Esophagus squamous epithelium (tissue), 5 donors: ENCODE data around the gene WNT9B. TPM values are rescaled to one million over a fixed set of nuclear protein-coding genes. Genes with fewer than 3 reads are reported as not detected.

Experiments used
- DNase-seq: peaks from one replicate; lab custom pipeline; 2025; lab: John Stamatoyannopoulos, UW
- H3K27ac ChIP-seq, 4 donors: fragments of 200-600 bp; sonication (generic); one replicate each; pipeline ENCODE4 v1.5.1; 2016 to 2019; ENCODE audit warnings: mild to moderate bottlenecking in 1 of 4
- H3K27me3 ChIP-seq, 4 donors: fragments of 200-600 bp; sonication (generic); 1 replicate in 3 of 4; 2 replicates in 1 of 4; pipeline versions ENCODE4 v1.5.1 to v1.6.0; 2017 to 2021; ENCODE audit warnings: antibody characterized with exemption in 1 of 4
- H3K36me3 ChIP-seq, 3 donors: fragments of 200-600 bp; sonication (generic); one replicate each; pipeline ENCODE4 v1.5.1; 2016 to 2019
- H3K4me1 ChIP-seq, 3 donors: fragments of 200-600 bp; sonication (generic); one replicate each; pipeline ENCODE4 v1.5.1; 2017 to 2019
- H3K4me3 ChIP-seq, 4 donors: fragments of 200-600 bp; sonication (generic); 1 replicate in 3 of 4; 2 replicates in 1 of 4; pipeline ENCODE4 v1.5.1; 2016 to 2019; ENCODE audit warnings: mild to moderate bottlenecking in 2 of 4, moderate library complexity in 1 of 4
- H3K9me3 ChIP-seq, 3 donors: fragments of 200-600 bp; sonication (generic); one replicate each; pipeline ENCODE4 v1.5.1; 2016 to 2019
- POLR2A ChIP-seq, 4 donors: fragments of 450-650 bp; IDR thresholded peaks; one replicate each; pipeline ENCODE4 v1.6.1; 2017; ENCODE audit warnings: antibody characterized with exemption in 4 of 4, mild to moderate bottlenecking in 4 of 4, moderate library complexity in 3 of 4
- WGBS, 2 donors: methylation state at CpG; one replicate each; pipeline ENCODE4 v1.1.5; 2018; 5-methylcytosine and 5-hydroxymethylcytosine counted together
- intact Hi-C: fragments of 100-400 bp; cut with DNase I; formaldehyde crosslinking; loops from one replicate; pipeline ENCODE4 v1.15.0; 2022
- total RNA-seq, 4 donors: library from RNA; depleted of rRNA; stranded (reverse); fragments of >200 nt; gene quantifications; one replicate each; pipeline ENCODE4 v1.1.0, GENCODE V29; 2016
- TF ChIP-seq, protein P1 (sequence below), 6 experiments: fragments of 450-650 bp in 4 of 6; fragments of 200-600 bp in 2 of 6; sonication (generic) in 2 of 6; IDR thresholded peaks; one replicate each; pipeline ENCODE4 v1.5.1; 2016 to 2019; ENCODE audit warnings: antibody characterized with exemption in 6 of 6, mild to moderate bottlenecking in 4 of 6, moderate library complexity in 4 of 6
- donor health status: DM: yes; HTN: yes; CAD: no.

Gene WNT9B
- total RNA-seq, 4 donors from 2014 or later: 0.19 to 0.26 TPM; not detected in 2

DNA sequence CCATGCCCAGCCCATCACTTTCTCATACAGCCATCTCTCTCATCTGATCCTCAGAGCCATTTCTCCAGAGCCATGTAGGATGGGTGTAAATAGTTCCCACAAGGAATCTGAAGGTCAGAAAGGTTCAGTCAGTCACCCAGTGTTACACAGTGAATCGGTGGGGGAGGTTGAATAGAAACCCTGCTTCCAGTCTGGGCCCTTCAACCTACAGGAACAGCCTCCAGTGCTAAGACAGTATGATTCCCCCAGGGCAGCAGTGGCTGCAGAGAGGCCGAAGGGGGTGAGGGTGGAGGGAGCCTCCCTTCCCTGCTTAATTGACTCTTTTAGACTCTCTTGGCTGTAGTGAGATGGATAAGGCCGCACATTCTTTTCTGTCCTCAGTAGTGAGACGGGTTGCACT, 3.6 kb downstream of the WNT9B start:
- H3K4me1 ChIP-seq: peaks cover 6 to 21% (median 12%) of the 10 kb centered on the region in 3 donors
- TF ChIP-seq POLR2A (IDR thresholded peaks at IDR 0.05): no peak
- DNase-seq: no peak
- H3K36me3 ChIP-seq: no peaks in the 10 kb centered on the region
- 52 to 83% methylated on average over 2 of the region's 4 CpGs for WGBS, 2 donors
- no peak overlapping the region for H3K4me3 ChIP-seq
- H3K27me3 ChIP-seq: peaks cover 0 to 64% (median 10%) of the 10 kb centered on the region in 4 donors
- H3K27ac ChIP-seq: no peak overlapping the region
- intact Hi-C loops: no loop called here
- no peaks in the 10 kb centered on the region for H3K9me3 ChIP-seq

DNA sequence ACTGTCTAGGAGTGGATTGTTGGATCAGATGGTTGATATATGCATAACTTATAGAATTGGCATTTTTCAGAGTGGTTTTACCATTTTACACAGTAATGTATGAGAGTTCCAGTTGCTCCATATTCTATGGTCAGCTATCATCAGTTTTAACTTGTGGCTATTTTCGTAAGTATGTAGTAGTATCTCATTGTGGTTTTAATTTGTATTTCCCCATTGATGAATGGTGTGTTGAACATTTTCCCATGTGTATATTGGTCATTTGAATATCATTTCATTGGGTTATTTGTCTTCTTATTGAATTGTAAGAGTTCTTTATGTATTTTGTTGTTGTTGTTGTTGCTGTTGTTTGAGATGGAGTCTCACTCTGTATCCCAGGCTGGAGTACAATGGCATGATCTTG, 6.2 kb downstream of the WNT9B start:
- no peaks in the 10 kb centered on the region for H3K36me3 ChIP-seq
- TF ChIP-seq POLR2A (IDR thresholded peaks at IDR 0.05): no peak
- TF ChIP-seq, protein P1, sequence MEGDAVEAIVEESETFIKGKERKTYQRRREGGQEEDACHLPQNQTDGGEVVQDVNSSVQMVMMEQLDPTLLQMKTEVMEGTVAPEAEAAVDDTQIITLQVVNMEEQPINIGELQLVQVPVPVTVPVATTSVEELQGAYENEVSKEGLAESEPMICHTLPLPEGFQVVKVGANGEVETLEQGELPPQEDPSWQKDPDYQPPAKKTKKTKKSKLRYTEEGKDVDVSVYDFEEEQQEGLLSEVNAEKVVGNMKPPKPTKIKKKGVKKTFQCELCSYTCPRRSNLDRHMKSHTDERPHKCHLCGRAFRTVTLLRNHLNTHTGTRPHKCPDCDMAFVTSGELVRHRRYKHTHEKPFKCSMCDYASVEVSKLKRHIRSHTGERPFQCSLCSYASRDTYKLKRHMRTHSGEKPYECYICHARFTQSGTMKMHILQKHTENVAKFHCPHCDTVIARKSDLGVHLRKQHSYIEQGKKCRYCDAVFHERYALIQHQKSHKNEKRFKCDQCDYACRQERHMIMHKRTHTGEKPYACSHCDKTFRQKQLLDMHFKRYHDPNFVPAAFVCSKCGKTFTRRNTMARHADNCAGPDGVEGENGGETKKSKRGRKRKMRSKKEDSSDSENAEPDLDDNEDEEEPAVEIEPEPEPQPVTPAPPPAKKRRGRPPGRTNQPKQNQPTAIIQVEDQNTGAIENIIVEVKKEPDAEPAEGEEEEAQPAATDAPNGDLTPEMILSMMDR (IDR thresholded peaks at IDR 0.05): no peak
- no peak for DNase-seq
- no peaks in the 10 kb centered on the region for H3K9me3 ChIP-seq
- H3K4me3 ChIP-seq: no peak overlapping the region
- peaks cover 0 to 46% (median 2%) of the 10 kb centered on the region in 4 donors for H3K27me3 ChIP-seq
- WGBS, 2 donors: 87 to 95% methylated on average over 1 of the region's 1 CpG
- intact Hi-C loops: no loop called here
- peaks cover 0 to 1% (median 0%) of the 10 kb centered on the region in 3 donors for H3K4me1 ChIP-seq
- no peak overlapping the region for H3K27ac ChIP-seq

DNA sequence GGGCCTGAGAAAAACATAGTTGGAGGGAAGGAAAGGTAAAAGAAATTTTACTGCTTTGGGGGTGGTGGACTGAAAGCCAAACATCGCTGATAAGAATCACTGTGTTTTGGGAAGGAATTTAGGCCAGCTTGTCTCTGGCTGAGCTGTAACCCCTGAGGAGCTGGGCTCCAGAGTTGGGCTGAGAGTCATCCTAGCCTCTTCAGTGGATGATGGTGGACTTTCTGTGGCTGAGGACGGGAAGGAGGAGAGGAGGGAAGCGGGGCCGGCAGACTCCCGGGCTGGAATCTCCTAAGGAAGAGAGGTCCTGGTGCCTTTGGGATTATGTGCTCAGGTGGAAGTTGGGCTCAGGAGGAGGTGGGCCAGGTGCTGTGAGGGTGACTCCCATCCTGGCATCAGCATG, 8.6 kb downstream of the WNT9B start:
- Histone ChIP-seq H3K4me1 (no peaks in the 10 kb centered on the region), H3K36me3 (no peaks in the 10 kb centered on the region), H3K9me3 (no peaks in the 10 kb centered on the region), H3K4me3 (no peak overlapping the region), H3K27ac (no peak overlapping the region), H3K27me3 (peaks cover 0 to 44% (median 0%) of the 10 kb centered on the region in 4 donors)
- 78 to 86% methylated on average over 5 of the region's 5 CpGs for WGBS, 2 donors
- intact Hi-C loops: no loop called here
- TF ChIP-seq, protein P1 (IDR thresholded peaks at IDR 0.05): no peak
- TF ChIP-seq POLR2A (IDR thresholded peaks at IDR 0.05): no peak
- DNase-seq: no peak

DNA sequence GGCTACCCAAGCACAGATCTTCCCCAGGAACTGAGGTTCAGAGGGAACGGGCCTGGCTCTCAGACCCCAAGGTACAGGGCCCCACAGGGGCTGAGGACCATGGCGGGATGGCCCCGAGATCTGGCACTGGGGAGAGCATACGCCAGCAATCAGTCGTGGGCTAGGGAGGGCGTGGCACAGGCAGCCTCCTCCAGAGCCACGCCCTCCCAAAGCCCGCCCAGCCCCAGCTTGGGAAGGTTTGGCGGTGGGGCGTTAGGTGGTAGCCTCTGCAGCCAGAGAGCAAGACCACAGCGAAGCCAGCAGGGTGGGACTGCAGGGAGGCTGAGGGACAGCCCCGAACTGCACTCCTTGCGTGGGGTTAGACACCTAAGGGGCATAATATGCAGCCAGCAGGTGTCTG, 11.6 kb downstream of the WNT9B start:
- TF ChIP-seq, protein P1 (IDR thresholded peaks at IDR 0.05): no peak
- no peak for TF ChIP-seq POLR2A (IDR thresholded peaks at IDR 0.05)
- 33% methylated on average over 5 of the region's 13 CpGs; no CpG with 5 or more reads in 1 of the 2 donors for WGBS, 2 donors
- Histone ChIP-seq H3K4me3 (no peak overlapping the region), H3K27me3 (peaks cover 0 to 38% (median 0%) of the 10 kb centered on the region in 4 donors), H3K27ac (no peak overlapping the region), H3K4me1 (no peaks in the 10 kb centered on the region), H3K9me3 (no peaks in the 10 kb centered on the region), H3K36me3 (no peaks in the 10 kb centered on the region)
- intact Hi-C loops: no loop called here
- DNase-seq: no peak

DNA sequence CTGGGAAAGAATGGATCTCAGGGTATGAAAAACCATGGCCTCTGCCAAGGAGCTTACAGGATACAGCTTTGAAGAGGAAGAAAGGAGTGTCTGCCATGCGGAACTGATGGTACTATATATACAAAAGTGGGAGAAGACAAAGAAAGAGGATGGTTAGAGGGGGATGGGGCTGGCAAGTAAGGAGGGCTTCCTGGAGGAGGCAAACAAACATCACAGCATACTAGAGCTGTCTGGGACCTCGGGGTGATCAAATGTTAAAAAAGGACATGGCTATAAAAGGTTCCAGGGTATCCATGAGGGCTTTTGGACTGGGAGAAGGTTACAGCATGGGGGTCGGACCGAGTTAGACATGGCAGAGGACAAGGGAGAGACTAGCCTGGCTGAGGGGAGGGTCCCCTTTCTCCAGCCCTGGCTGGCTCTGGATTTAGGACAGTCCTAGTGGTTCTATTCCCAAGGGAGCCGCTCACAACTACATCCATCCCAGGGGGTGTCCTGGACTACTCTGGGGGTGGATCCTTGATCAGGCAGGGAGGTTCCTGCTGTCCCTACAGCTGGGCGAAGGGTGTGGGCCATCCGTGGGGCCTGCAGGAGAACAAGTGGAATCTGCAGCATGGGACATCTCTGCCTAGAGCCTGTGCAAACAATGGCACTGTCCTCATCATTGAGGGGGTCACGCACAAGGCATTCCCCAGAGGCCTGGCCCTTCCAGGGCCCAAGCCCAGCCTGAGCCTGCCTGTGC, 12.2 kb downstream of the WNT9B start:
- WGBS, 2 donors: 78 to 82% methylated on average over 5 to 6 of the region's 8 CpGs
- H3K9me3 ChIP-seq: no peaks in the 10 kb centered on the region
- DNase-seq: no peak
- TF ChIP-seq POLR2A (IDR thresholded peaks at IDR 0.05): no peak
- TF ChIP-seq, protein P1 (IDR thresholded peaks at IDR 0.05): no peak
- intact Hi-C loops: no loop called here
- no peaks in the 10 kb centered on the region for H3K4me1 ChIP-seq
- H3K27me3 ChIP-seq: peaks cover 0 to 38% (median 0%) of the 10 kb centered on the region in 4 donors
- no peaks in the 10 kb centered on the region for H3K36me3 ChIP-seq
- no peak overlapping the region for H3K27ac ChIP-seq
- H3K4me3 ChIP-seq: no peak overlapping the region
